DMS79 (cell line): ENCODE results near the gene MRGPRF.

Experiments
- DNase-seq: peaks from one replicate; lab custom pipeline; 2025; lab: John Stamatoyannopoulos, UW

The MRGPRF gene

GRCh38 chr11:68963779-68964178, 49.3 kb downstream of the MRGPRF start:
- DNase-seq = no peak

DNA sequence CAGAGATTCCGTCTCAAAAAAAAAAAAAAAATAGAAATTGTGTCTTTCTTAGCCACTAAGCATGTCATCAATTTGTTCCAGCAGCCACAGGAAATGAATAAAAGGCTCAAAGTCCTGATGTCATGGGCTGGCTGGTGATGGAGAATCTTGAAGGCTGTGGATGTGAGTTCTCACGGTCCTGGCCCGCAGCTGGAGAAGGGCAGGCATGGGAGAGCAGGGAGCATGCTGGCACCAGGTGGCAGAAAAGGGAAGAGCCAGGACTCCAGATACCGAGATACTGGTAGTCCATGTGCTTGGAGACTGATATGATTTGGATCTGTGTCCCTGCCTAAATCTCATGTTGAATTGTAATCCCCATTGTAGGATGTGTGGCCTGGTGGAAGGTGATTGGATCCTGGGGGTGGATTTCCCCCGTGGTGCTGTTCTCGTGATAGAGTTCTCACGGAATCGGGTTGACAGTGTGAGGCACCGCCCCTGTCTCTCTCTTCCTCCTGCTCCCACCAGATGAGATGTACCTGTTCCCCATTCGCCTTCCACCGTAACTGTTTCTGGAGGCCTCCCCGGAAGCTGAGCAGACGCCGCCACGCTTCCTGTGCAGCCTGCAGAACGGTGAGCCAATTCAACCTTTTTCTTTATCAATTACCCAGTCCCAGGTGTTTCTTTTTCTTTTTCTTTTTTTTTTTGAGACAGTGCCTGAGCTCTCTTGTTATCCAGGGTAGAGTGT, 50.4 kb downstream of the MRGPRF start:
- no peak for DNase-seq

DNA sequence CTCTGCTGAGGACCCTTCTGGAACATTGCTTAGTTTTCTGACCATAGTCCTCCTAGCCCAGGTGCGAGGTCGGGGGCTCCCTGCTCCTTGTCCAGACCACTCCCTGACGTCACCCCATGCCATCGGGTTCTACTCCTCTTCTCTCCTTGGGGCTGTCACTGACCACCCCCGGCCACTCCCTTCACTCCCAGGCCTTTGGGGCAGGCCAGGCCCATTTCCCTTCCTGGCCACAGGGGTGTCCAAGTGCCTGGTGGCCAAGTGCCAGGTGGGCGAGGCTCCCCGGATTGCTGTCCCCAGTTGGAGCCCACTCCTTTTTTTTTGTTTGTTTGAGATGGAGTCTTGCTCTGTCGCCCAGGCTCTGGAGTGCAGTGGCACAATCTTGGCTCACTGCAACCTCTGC, 51.8 kb downstream of the MRGPRF start:
- DNase-seq = no peak

DNA sequence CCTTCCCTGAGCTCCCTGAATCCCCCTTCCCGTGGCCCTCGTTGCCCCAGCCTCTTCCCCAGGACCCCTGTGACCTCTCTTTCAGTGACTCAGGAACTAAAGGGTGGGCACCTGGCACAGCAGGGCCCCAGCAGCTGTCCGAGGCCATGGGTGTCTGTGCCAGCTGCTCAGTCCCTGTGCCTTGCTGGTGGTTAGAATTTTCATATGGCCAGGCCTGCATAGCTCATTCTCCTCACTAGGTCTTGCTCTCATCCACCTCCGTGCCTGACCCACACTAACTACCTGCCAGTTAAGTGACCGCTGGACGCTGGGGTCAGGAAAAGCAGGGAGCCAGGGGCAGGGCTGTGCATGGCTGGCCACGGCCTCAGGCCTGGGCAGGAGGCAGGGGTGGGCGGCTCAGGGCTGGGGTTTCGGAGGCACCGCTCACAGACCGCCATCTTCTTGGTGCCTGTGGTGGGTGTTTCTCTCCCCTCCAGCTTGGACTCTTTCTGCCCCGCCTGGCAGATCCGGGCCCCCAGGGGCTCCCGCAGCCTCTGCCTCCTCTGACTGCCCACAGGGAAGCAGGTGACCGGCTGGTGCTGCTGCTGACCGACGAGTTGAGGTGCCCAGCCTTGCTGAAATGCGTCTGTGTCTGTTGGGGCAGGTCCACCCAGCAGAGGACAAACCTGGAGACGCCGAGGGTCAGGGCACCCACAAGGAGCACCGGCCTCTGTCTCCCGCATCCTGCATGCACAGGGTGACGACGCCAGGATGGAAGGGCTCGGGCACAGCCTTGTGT, 52.6 kb downstream of the MRGPRF start:
- no peak for DNase-seq

DNA sequence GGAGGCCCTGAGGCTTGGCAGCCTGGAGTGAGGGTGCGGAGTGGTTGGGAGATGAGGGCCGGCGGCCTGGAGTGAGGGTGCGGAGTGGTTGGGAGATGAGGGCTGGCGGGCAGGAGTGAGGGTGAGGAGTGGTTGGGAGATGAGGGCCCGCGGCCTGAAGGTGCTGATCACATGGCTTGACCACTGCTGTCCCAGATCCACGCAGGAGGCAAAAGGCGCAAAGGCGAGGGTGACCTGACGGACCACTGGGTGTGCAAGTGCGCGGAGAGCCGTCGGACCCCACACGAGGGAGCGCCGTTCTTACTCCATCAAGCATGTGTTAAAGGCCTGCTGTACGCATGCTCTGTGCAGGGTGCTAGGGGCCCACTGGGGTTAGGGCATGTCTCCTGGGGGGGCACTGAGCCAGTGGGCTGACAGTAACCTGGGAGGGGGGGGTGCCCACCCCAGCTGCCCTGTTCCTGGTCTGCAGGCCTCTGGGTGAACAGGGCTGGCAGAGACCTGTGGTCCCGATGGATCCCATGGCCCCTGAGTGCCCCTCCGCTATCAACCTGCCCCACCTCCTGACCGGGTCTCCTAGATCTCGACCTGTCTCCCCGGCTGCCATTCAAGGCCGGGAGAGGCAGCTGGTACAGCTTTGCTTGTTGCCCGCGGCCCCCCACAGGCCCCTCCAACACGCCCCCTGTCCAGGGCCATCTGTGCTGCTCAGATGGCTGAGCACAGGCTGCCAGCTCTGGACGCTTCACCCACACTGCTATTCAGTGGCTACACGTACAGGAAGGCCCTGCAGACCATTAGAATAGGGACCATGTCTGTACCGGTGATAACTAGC, 53.4 kb downstream of the MRGPRF start:
- DNase-seq = no peak

DNA sequence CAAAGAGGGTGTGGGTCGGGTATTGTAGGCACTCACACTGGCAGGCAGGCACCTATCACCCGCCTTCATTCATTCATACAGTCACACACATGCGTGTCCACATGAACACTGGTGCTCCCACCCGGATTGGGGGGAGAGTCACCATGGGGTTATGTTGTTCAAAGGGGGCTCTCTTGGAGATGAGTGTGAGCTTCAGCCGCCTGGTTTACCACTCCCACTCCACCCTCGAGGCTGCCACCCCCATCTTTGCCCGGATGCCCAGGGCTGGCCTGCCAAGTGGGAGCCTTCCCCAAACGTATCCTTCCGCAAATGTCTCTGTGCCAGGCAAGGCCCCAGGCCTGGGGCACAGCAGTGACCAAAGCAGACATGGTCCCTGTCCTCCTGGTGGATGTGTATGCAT, 54.8 kb downstream of the MRGPRF start:
- no peak for DNase-seq

DNA sequence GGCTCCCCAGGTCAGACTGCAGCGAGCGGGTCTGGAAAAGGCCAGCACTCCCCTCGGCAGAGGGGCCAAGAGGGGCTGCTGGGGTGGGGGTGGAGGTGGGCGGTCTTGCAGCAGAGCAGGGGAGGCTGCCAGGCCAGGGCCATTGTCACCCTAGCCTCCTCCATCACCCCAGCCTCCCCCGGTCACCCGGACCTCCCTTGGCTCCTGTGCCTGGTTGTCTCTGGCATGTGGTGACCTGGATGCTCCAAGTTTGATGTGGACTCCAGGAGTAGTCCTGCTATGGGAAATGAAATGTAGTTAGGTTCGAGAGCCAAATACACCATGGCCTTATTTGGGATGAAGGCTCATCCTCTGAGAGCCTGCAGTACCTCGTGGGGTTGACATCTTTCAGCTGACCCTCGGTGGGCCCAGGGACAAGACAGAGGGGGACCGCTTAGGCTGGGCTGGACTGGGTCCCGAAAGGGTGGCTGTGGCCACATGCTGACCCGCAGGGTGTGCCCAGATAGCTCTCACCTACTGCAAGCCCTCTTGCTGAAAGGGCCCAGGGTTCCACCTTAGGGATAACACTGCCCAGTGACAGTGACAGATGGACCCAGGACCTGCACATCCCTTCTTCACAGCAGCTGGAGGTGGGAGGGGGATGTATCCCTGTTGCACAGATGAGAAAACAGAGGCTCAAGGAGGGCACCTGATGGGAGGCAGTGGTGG, 56.3 kb downstream of the MRGPRF start:
- DNase-seq = no peak

GRCh38 chr11:68956142-68956541, 56.9 kb downstream of the MRGPRF start:
- DNase-seq = no peak

- no peak for DNase-seq
These were observed 57.5 kb downstream of the MRGPRF start for GRCh38 chr11:68955607-68955958.

DNA sequence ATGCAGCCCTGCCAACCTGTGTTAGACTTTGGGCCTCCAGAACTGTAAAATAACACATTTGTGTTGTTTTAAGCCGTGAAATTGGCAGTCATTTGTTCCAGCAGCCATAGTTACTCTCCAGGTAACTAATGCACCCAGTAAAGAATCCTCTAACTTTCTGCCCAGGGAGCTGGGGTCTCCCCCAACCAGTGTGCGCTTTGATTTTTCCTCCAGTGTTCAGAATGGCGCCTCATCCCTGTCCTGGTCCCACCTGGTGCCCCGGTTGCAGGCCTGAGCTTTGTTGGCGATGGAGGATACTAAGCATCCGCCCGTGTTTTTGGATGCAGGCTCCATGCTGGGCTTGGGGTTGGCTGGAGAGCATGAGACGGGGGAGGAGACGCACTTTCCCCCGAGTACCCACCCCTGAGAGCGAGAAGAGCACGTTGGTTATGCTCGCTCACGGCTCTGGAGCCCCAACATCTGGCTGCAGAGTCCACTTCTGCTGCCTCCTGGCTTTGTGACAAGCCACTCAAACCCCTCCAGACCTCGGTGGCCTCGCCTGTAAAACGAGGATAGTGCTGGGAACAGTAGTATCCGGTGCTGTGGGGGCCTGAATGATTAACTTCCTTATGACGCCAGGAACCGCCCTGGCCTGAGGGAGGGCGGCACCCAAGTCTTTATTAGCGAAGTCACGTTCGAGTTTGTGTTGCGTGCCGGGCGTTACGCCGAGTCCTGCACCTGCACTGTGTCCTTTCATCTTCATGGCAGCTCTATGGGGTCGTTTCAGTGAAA, 58.0 kb downstream of the MRGPRF start:
- DNase-seq = no peak
